Calu3 (cell line): ENCODE results near the gene ZNF503. TPM values are rescaled to one million over a fixed set of nuclear protein-coding genes. Genes with fewer than 3 reads are reported as not detected.

Experiments
- BruUV-seq: library from RNA; stranded (reverse); fragments of 400-500 nt; replicated peaks from 2 replicates; lab custom pipeline; 2021; lab: Mats Ljungman, UMichigan
- CTCF ChIA-PET: fragments of 300-600 bp; sonication (Branson Sonifier 250); formaldehyde crosslinking; loops from one replicate; lab custom pipeline; 2022; ENCODE audit warnings: antibody characterized with exemption; lab: Charles Lee
- DNase-seq: peaks from one replicate; pipeline ENCODE4 v3.0.0; 2022
- H3K27ac Mint-ChIP-seq: one replicate; pipeline ENCODE4 v1.8.0; 2022; ENCODE audit warnings: mixed read lengths; ENCODE audit not compliant: unreplicated experiment
- H3K27me3 Mint-ChIP-seq: one replicate; pipeline ENCODE4 v1.8.0; 2022; ENCODE audit warnings: mixed read lengths; ENCODE audit not compliant: unreplicated experiment
- H3K36me3 Mint-ChIP-seq: one replicate; pipeline ENCODE4 v1.8.0; 2022; ENCODE audit warnings: mild to moderate bottlenecking, moderate library complexity, mixed read lengths; ENCODE audit not compliant: insufficient read depth, unreplicated experiment
- H3K4me1 Mint-ChIP-seq: one replicate; pipeline ENCODE4 v1.8.0; 2022; ENCODE audit warnings: mild to moderate bottlenecking, low read depth, mixed read lengths; ENCODE audit not compliant: unreplicated experiment
- H3K4me3 Mint-ChIP-seq: one replicate; pipeline ENCODE4 v1.8.0; 2022; ENCODE audit warnings: mild to moderate bottlenecking, low read depth, moderate library complexity, mixed read lengths; ENCODE audit not compliant: unreplicated experiment
- H3K9me3 Mint-ChIP-seq: one replicate; pipeline ENCODE4 v1.8.0; 2022; ENCODE audit warnings: low read depth, mixed read lengths; ENCODE audit not compliant: unreplicated experiment
- intact Hi-C: fragments of 100-400 bp; cut with micrococcal nuclease; formaldehyde crosslinking; loops from one replicate; pipeline ENCODE4 v1.10.0; 2022; ENCODE audit not compliant: unreplicated experiment
- total RNA-seq: library from RNA; stranded (reverse); gene quantifications from 2 replicates; pipeline ENCODE4 v1.2.3, GENCODE V29; 2022
- TF ChIP-seq, protein P1 (sequence below): fragments of 200-600 bp; IDR thresholded peaks from one replicate; pipeline ENCODE4 v1.8.0; 2022; ENCODE audit warnings: antibody characterized with exemption; ENCODE audit not compliant: unreplicated experiment

The ZNF503 gene
- total RNA-seq, 1 experiment from 2014 or later = 12.5 TPM

DNA sequence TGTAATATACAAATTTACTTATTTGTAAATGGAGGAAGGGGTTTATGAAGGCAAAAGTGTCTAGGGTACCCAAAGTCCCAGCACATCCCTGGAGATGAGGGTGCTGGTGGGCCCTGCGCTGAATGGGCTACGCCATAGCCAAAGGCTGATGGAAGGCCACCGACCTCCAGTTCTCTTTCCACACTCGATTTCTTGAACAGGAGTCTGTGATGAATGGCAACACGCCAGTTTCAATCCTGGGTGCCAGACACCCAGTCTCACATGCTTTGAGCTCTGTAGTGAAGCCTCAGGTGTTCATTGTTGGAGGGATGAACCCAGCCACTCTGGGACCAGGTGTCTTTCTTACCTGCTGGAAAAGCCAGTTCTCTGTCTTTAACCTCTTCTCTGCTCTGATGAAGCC, 30.6 kb upstream of the ZNF503 start:
- TF ChIP-seq, protein P1, sequence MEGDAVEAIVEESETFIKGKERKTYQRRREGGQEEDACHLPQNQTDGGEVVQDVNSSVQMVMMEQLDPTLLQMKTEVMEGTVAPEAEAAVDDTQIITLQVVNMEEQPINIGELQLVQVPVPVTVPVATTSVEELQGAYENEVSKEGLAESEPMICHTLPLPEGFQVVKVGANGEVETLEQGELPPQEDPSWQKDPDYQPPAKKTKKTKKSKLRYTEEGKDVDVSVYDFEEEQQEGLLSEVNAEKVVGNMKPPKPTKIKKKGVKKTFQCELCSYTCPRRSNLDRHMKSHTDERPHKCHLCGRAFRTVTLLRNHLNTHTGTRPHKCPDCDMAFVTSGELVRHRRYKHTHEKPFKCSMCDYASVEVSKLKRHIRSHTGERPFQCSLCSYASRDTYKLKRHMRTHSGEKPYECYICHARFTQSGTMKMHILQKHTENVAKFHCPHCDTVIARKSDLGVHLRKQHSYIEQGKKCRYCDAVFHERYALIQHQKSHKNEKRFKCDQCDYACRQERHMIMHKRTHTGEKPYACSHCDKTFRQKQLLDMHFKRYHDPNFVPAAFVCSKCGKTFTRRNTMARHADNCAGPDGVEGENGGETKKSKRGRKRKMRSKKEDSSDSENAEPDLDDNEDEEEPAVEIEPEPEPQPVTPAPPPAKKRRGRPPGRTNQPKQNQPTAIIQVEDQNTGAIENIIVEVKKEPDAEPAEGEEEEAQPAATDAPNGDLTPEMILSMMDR = no peak
- no peak for DNase-seq
- Mint-ChIP-seq H3K27me3 (peaks cover 30% of the 10 kb centered on the region), H3K27ac (peak overlapping the region; percentile 8), H3K4me3 (peak overlapping the region; percentile 65), H3K36me3 (peaks cover 16% of the 10 kb centered on the region), H3K4me1 (peaks cover 27% of the 10 kb centered on the region), H3K9me3 (no peaks in the 10 kb centered on the region)
- BruUV-seq = no TSS peak
- intact Hi-C loops = no loop called here
- CTCF ChIA-PET = interaction anchor here (0.7 to 1.1 kb wide), 3 partner anchors 17 to 54 kb away, joined by 3 to 4 read pairs (median 4); no protein-coding TSS in a partner anchor

DNA sequence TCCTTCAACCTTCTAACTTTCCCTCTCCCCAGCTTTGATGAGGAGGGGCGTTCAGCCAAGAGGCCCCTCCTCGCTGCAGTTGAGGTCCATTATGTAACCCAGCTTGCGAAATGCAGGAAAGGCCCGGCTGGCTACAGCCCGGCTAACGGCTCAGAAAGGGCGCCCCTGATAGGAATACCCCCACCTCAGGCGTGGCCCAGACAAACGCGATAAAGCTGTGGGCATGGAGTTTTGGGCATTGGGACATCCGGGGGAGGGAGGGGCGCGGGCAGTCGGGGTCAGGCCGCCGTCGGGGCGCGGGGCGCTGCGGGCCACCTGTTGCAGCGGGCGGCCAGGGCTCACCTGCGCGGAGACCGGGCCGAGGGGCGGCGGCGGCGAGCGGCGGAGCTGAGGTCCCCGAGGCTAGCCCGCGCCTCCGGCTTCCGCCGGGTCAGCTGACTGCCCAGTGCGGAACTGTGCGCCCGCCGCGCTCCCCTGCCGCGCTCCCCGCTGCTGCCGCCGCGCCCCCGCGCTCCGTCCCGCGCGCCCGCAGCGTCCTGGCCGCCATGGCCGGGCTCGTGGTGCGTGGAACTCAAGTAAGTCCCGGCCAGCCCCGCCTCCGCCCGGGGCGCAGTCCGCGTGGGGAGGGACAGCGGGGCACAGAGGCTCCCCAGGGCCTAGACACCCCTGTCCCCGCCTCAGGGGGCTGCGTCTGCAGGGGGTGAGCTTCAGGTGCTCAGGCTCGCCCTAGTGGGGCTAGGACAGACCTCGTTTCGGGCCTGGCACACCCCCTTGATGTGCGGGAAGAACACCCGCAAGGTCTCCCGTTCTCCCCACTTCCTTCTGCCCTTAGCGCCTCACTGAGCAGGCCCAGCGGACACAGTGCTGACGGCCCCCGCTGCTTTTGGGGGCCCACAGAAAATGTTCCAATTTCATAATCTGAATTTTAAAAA, 29.9 kb upstream of the ZNF503 start, which contains the start of gene LRMDA:
Gene LRMDA, plus strand, starts transcription at position 445 of the 932 bp plus-strand sequence.
- no peaks in the 10 kb centered on the region for H3K9me3 Mint-ChIP-seq
- H3K27me3 Mint-ChIP-seq = peaks cover 30% of the 10 kb centered on the region
- H3K4me1 Mint-ChIP-seq = peaks cover 27% of the 10 kb centered on the region
- H3K36me3 Mint-ChIP-seq = peaks cover 16% of the 10 kb centered on the region
- intact Hi-C loops = no loop called here
- CTCF ChIA-PET = interaction anchor here (1.0 to 1.1 kb wide), 2 partner anchors 18 to 20 kb away, joined by 4 read pairs; no protein-coding TSS in a partner anchor
- TF ChIP-seq, protein P1 = no peak
- H3K4me3 Mint-ChIP-seq = peak within 1 kb of the TSS; percentile 65
- DNase-seq = peak; percentile 59
- no TSS peak for BruUV-seq
- peak within 1 kb of the TSS; percentile 8 for H3K27ac Mint-ChIP-seq

DNA sequence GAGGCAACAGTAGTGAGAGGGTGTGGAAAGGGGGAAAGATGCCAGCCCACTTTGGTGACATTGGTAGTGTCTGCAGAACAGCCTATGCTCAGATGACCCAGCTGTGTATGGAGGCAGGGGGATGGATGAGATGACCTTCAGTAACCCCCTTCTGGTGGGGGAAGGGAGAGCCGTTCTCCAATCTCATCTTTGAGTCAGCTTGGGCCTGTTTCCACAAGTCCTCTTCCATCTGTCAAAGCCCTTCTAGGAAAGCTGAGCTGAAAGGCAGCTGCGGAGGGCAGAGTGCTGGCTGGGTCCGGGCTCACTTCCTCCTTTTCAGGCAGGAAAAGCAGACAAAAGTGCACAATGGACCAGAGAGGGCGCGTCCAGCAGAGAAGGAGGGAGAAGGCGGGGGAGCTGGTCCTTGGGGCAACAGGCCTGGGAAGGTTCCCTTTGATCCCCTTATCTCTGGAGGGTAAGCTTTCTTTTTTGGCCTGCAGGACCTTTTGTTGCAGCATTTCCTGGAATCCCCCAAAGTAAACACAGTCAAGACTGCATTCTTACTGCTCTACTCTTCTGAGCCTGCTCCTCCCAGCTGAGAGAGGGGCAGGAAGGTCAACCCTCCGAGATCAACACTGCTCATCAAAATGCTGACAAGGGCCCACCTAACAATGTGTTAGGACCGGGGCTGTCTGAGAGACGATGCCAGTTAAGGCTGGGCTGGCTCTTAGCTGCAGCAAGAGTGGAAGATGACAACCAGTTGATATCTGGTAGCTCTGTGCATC, 28.6 kb upstream of the ZNF503 start:
- peak overlapping the region; percentile 65 for H3K4me3 Mint-ChIP-seq
- DNase-seq = no peak
- H3K9me3 Mint-ChIP-seq = no peaks in the 10 kb centered on the region
- peaks cover 16% of the 10 kb centered on the region for H3K36me3 Mint-ChIP-seq
- CTCF ChIA-PET = no interaction called here
- peaks cover 24% of the 10 kb centered on the region for H3K27me3 Mint-ChIP-seq
- H3K4me1 Mint-ChIP-seq = peaks cover 27% of the 10 kb centered on the region
- TF ChIP-seq, protein P1 = no peak
- H3K27ac Mint-ChIP-seq = no peak overlapping the region
- intact Hi-C loops = no loop called here
- BruUV-seq = no TSS peak

DNA sequence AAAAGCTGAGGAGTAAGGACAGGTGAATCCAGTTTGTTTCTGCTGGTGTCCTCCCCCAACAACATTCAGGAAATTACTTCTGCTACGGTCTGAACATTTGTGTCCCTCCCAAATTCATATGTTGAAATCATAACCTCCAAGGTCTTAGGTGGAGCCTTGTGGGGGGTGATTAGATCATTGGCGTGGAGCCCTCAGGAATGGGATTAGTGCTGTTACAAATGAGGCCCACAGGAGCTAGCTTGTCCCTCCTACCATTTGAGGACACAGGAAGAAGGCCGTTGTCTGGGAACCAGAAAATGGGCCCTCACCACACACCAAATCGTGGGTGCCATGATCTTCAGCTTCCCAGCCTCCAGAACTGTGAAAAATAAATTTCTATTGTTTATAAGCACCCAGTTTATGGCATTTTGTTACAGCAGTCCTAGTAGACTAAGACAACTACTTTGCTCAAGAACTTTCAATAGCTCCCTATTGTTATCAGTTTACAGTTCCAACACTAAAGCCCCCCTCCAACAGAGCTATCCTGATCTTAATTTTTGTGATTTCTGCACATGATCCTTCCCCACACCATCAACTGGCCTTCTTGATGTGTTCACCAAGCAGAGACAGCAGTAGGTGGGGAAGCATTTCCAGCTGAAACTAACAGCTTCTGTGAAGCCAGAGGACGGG, 27.7 kb upstream of the ZNF503 start:
- Mint-ChIP-seq H3K4me1 (peaks cover 27% of the 10 kb centered on the region), H3K27me3 (peaks cover 15% of the 10 kb centered on the region), H3K36me3 (peaks cover 16% of the 10 kb centered on the region), H3K4me3 (no peak overlapping the region), H3K27ac (no peak overlapping the region), H3K9me3 (no peaks in the 10 kb centered on the region)
- CTCF ChIA-PET = no interaction called here
- DNase-seq = no peak
- TF ChIP-seq, protein P1 = no peak
- no TSS peak for BruUV-seq
- intact Hi-C loops = no loop called here
